Loucy (cell line): ENCODE measurements around the gene FAM161B.

Source experiments
- H2AFZ ChIP-seq: fragments of 200-600 bp; sonication (generic); 2 replicates; pipeline ENCODE4 v1.6.0; 2016; ENCODE audit warnings: antibody characterized with exemption, mild to moderate bottlenecking, low read length, moderate library complexity
- H3F3A ChIP-seq: fragments of 200-600 bp; 2 replicates; pipeline ENCODE4 v1.6.0; 2016; ENCODE audit warnings: antibody characterized with exemption, low read depth, mild to moderate bottlenecking
- H3K27me3 ChIP-seq: fragments of 200-600 bp; sonication (generic); 2 replicates; pipeline ENCODE4 v1.6.1; 2014; ENCODE audit warnings: low read length, mild to moderate bottlenecking; ENCODE audit not compliant: insufficient read depth, poor library complexity, severe bottlenecking
- H3K36me3 ChIP-seq: fragments of 200-600 bp; sonication (generic); 2 replicates; pipeline ENCODE4 v1.6.1; 2016; ENCODE audit warnings: low read length; ENCODE audit not compliant: insufficient read depth
- H3K4me1 ChIP-seq: fragments of 200-600 bp; sonication (generic); 2 replicates; pipeline ENCODE4 v1.5.1; 2014; ENCODE audit warnings: low read length, mild to moderate bottlenecking; ENCODE audit not compliant: insufficient read depth, poor library complexity, severe bottlenecking
- H3K4me2 ChIP-seq: fragments of 200-600 bp; sonication (generic); 2 replicates; pipeline ENCODE4 v1.6.0; 2014; ENCODE audit warnings: antibody characterized with exemption, low read length, low read depth, mild to moderate bottlenecking; ENCODE audit not compliant: poor library complexity, severe bottlenecking
- H3K4me3 ChIP-seq: fragments of 200-600 bp; sonication (generic); 2 replicates; pipeline ENCODE4 v1.5.1; 2014; ENCODE audit warnings: low read length, mild to moderate bottlenecking, mixed read lengths; ENCODE audit not compliant: poor library complexity, severe bottlenecking
- H3K79me2 ChIP-seq: fragments of 200-600 bp; sonication (generic); 2 replicates; pipeline ENCODE4 v1.6.1; 2014; ENCODE audit warnings: low read length; ENCODE audit not compliant: insufficient read depth
- H3K9ac ChIP-seq: fragments of 200-600 bp; sonication (generic); 2 replicates; pipeline ENCODE4 v1.6.0; 2014; ENCODE audit warnings: mild to moderate bottlenecking, low read depth, low read length, moderate library complexity; ENCODE audit not compliant: poor library complexity, severe bottlenecking
- H3K9me2 ChIP-seq: fragments of 200-600 bp; sonication (generic); replicated peaks from 2 replicates; pipeline ENCODE4 v1.6.1; 2016; ENCODE audit warnings: low read depth, low read length, mixed read lengths
- H3K9me3 ChIP-seq: fragments of 200-600 bp; sonication (generic); 2 replicates; pipeline ENCODE4 v1.6.1; 2014; ENCODE audit warnings: mild to moderate bottlenecking, antibody characterized with exemption, low read length, low read depth; ENCODE audit not compliant: insufficient read depth
- H4K20me1 ChIP-seq: fragments of 200-600 bp; sonication (generic); 2 replicates; pipeline ENCODE4 v1.6.0; 2014; ENCODE audit warnings: antibody characterized with exemption, low read length, mild to moderate bottlenecking; ENCODE audit not compliant: insufficient read depth, poor library complexity, severe bottlenecking
- EZH2phosphoT487 ChIP-seq: fragments of 200-600 bp; IDR thresholded peaks from 2 replicates; pipeline ENCODE4 v1.6.1; 2018; ENCODE audit warnings: antibody characterized with exemption, mild to moderate bottlenecking, moderate library complexity, borderline replicate concordance
- TF ChIP-seq, protein P1 (sequence below): fragments of 200-600 bp; sonication (generic); conservative IDR thresholded peaks from 2 replicates; pipeline ENCODE4 v1.5.1; 2014; ENCODE audit warnings: mild to moderate bottlenecking, antibody characterized with exemption, low read length

FAM161B gene

GRCh38 chr14:73909681-73910080, 40.2 kb downstream of the FAM161B start:
- no peaks in the 10 kb centered on the region for H3K9me2 ChIP-seq
- no peak for TF ChIP-seq EZH2phosphoT487
- TF ChIP-seq, protein P1, sequence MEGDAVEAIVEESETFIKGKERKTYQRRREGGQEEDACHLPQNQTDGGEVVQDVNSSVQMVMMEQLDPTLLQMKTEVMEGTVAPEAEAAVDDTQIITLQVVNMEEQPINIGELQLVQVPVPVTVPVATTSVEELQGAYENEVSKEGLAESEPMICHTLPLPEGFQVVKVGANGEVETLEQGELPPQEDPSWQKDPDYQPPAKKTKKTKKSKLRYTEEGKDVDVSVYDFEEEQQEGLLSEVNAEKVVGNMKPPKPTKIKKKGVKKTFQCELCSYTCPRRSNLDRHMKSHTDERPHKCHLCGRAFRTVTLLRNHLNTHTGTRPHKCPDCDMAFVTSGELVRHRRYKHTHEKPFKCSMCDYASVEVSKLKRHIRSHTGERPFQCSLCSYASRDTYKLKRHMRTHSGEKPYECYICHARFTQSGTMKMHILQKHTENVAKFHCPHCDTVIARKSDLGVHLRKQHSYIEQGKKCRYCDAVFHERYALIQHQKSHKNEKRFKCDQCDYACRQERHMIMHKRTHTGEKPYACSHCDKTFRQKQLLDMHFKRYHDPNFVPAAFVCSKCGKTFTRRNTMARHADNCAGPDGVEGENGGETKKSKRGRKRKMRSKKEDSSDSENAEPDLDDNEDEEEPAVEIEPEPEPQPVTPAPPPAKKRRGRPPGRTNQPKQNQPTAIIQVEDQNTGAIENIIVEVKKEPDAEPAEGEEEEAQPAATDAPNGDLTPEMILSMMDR = no peak
- H3K79me2 ChIP-seq = no peaks in the 10 kb centered on the region
- no peaks in the 10 kb centered on the region for H3K9me3 ChIP-seq
- H3K4me2 ChIP-seq = no peak overlapping the region
- H4K20me1 ChIP-seq = no peaks in the 10 kb centered on the region
- H3K27me3 ChIP-seq = no peaks in the 10 kb centered on the region
- H3K4me1 ChIP-seq = no peaks in the 10 kb centered on the region
- H3K36me3 ChIP-seq = peaks cover 83% of the 10 kb centered on the region
- H2AFZ ChIP-seq = no peak overlapping the region
- no peaks in the 10 kb centered on the region for H3F3A ChIP-seq
- H3K4me3 ChIP-seq = no peak overlapping the region
- no peak overlapping the region for H3K9ac ChIP-seq

DNA sequence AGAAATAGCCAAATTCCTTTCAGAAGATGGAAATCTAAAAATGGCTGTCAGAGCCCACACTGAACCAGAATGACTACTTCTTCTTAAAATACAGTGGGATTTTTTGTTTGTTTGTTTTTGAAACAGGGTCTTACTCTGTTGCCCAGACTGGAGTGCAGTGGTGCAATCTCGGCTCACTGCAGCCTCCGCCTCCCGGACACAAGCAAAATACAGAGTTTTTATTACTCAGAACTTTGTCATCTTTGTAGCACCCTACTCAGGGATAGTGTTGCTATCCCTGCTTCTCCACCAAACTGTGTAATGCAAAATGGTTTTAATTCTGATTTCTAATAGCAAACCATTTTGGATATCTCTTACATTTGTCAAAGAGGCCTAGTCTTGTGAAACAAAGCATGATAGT, 46.9 kb downstream of the FAM161B start:
- H3K4me2 ChIP-seq = no peak overlapping the region

GRCh38 chr14:73896521-73896920, 53.4 kb downstream of the FAM161B start:
- peaks cover 15% of the 10 kb centered on the region for H4K20me1 ChIP-seq
- H3K36me3 ChIP-seq = peaks cover 84% of the 10 kb centered on the region
- H3K79me2 ChIP-seq = peaks cover 29% of the 10 kb centered on the region
- H3K9me3 ChIP-seq = no peaks in the 10 kb centered on the region
- H3K4me3 ChIP-seq = no peak overlapping the region
- peaks cover 5% of the 10 kb centered on the region for H3K4me1 ChIP-seq
- no peak overlapping the region for H2AFZ ChIP-seq
- H3F3A ChIP-seq = no peaks in the 10 kb centered on the region
- no peaks in the 10 kb centered on the region for H3K9me2 ChIP-seq
- H3K9ac ChIP-seq = no peak overlapping the region
- TF ChIP-seq, protein P1 = no peak
- no peak for TF ChIP-seq EZH2phosphoT487
- no peaks in the 10 kb centered on the region for H3K27me3 ChIP-seq
- H3K4me2 ChIP-seq = no peak overlapping the region

More for the DNA sequence above, 46.9 kb downstream of the FAM161B start:
- no peaks in the 10 kb centered on the region for H4K20me1 ChIP-seq
- H3K79me2 ChIP-seq = no peaks in the 10 kb centered on the region
- no peaks in the 10 kb centered on the region for H3F3A ChIP-seq
- no peaks in the 10 kb centered on the region for H3K9me3 ChIP-seq
- no peak overlapping the region for H3K4me3 ChIP-seq
- H3K9ac ChIP-seq = no peak overlapping the region
- no peak for TF ChIP-seq EZH2phosphoT487
- TF ChIP-seq, protein P1 = no peak
- H3K27me3 ChIP-seq = no peaks in the 10 kb centered on the region
- H3K9me2 ChIP-seq = no peaks in the 10 kb centered on the region
- H2AFZ ChIP-seq = no peak overlapping the region
- peaks cover 81% of the 10 kb centered on the region for H3K36me3 ChIP-seq
- H3K4me1 ChIP-seq = no peaks in the 10 kb centered on the region
